Muscle layer of colon (tissue), 2 donors: ENCODE results near the gene CRELD1.
"Not testable (repeated sequence)": the region's sequence is repeated elsewhere in the genome, so short reads cannot be mapped to it uniquely, and the experiment has no call there.

ENCODE experiments used
- H3K27ac ChIP-seq: one replicate; pipeline ENCODE4 v1.7.0; 2013; ENCODE audit warnings: low read depth, mild to moderate bottlenecking, low read length, moderate library complexity
- H3K27me3 ChIP-seq, 2 donors: one replicate each; pipeline ENCODE4 v1.7.0; 2013; ENCODE audit warnings: low read length in 2 of 2, mild to moderate bottlenecking in 2 of 2; ENCODE audit not compliant: insufficient read depth in 2 of 2, control insufficient read depth in 1 of 2
- H3K36me3 ChIP-seq: one replicate; pipeline ENCODE4 v1.7.0; 2013; ENCODE audit warnings: mild to moderate bottlenecking, low read length; ENCODE audit not compliant: insufficient read depth
- H3K4me1 ChIP-seq: one replicate; pipeline ENCODE4 v1.7.0; 2013; ENCODE audit warnings: mild to moderate bottlenecking, low read length; ENCODE audit not compliant: insufficient read depth
- H3K4me3 ChIP-seq, 2 donors: one replicate each; pipeline ENCODE4 v1.7.0; 2013; ENCODE audit warnings: low read length in 2 of 2, low read depth in 1 of 2, mild to moderate bottlenecking in 1 of 2, moderate library complexity in 1 of 2
- H3K9ac ChIP-seq: one replicate; pipeline ENCODE4 v1.7.0; 2013; ENCODE audit warnings: low read length
- H3K9me3 ChIP-seq: one replicate; pipeline ENCODE4 v1.7.0; 2013; ENCODE audit warnings: mild to moderate bottlenecking, low read length
- donor health status: abdominal sarcoma.
- donor health status: Adenocarcinoma of cecum.

CRELD1 gene

GRCh38 chr3:9933561-9934234 is at the start of gene CRELD1:
TSS of gene CRELD1 (plus strand) at chr3:9933834. CDS start at chr3:9934439, 605 bp downstream.
- Histone ChIP-seq H3K36me3 (peaks cover 40% of the 10 kb centered on the region), H3K27ac (peak within 1 kb of the TSS; percentile 95), H3K9me3 (no peaks in the 10 kb centered on the region), H3K4me1 (peaks cover 17% of the 10 kb centered on the region), H3K4me3 (peak within 1 kb of the TSS; percentile 89 to 94), H3K9ac (peak within 1 kb of the TSS; percentile 78), H3K27me3 (no peaks in the 10 kb centered on the region)

DNA sequence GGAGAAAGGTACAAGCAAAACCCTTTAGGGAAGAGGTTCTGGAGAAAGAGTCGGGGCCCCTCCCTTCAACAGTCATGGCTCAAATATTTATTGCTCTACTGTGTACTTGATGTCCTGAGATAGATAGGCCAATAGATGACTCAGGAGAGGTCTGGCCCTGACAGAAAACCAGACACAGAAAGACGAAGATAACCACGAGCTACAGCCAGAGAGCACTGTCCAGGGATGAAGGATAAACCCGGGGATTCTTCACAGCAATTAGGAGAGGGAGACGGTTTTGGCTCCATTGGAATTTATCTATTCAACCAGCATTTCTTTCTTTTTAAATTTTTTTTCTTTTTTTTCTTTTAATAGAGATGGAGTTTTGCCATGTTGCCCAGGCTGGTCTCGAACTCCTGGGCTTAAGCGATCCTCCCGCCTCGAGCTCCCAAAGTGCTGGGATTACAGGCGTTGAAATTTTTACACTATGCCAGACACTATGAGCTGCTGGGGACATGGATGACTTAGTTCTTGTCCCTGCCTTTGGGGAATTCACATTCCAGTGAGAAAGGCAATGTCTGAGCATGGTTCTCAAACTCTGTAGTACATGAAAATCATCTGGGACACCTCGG is 49.0 kb upstream of the CRELD1 start:
- H3K4me3 ChIP-seq: no peak overlapping the region
- peaks cover under 1% of the 10 kb centered on the region for H3K4me1 ChIP-seq
- no peak overlapping the region for H3K27ac ChIP-seq
- H3K9me3 ChIP-seq: no peaks in the 10 kb centered on the region
- no peaks in the 10 kb centered on the region for H3K36me3 ChIP-seq
- no peaks in the 10 kb centered on the region for H3K27me3 ChIP-seq
- no peak overlapping the region for H3K9ac ChIP-seq

DNA sequence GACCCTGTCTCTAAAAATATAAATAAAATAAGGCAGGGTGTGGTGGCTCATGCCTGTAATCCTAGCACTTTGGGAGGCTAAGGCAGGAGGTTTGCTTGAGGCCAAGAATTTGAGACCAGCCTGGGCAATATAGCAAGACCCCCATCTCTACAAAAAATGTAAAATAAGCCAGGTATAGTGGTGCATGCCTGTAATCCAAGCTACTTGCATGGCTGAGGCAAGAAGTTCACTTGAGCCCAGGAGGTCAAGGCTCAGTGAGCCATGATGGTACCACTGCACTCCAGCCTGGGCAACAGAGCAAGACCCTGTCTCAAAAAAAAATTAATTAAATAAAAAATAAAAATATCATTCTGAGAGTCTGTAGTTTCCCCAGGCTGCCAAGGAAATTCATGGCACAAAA is 47.3 kb upstream of the CRELD1 start:
- no peaks in the 10 kb centered on the region for H3K27me3 ChIP-seq
- H3K36me3 ChIP-seq: no peaks in the 10 kb centered on the region
- no peaks in the 10 kb centered on the region for H3K9me3 ChIP-seq
- peaks cover 6% of the 10 kb centered on the region for H3K4me1 ChIP-seq
- H3K27ac ChIP-seq: no peak overlapping the region
- no peak overlapping the region for H3K4me3 ChIP-seq
- no peak overlapping the region for H3K9ac ChIP-seq

DNA sequence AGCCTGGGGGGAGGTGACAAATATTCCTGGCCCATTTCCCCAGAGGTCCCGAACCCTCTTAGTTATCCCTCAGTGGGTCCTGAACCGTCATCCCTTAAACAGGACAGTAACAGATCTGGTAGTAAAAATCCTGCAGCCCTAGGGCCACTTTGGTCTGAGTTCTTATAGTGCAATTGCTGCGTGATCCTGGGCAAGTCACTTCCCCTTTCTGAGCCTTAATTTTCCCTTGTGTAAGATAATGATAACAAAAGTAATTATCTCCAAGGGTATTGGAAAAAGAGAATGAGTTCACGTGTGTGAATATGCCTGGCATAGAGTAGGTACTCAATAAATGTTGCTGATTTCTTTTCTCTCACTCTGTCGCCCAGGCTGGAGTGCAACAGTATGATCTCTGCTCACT is 46.2 kb upstream of the CRELD1 start:
- Histone ChIP-seq H3K9ac (no peak overlapping the region), H3K27ac (no peak overlapping the region), H3K9me3 (no peaks in the 10 kb centered on the region), H3K27me3 (no peaks in the 10 kb centered on the region), H3K4me3 (no peak overlapping the region), H3K36me3 (no peaks in the 10 kb centered on the region), H3K4me1 (peaks cover 9% of the 10 kb centered on the region)

DNA sequence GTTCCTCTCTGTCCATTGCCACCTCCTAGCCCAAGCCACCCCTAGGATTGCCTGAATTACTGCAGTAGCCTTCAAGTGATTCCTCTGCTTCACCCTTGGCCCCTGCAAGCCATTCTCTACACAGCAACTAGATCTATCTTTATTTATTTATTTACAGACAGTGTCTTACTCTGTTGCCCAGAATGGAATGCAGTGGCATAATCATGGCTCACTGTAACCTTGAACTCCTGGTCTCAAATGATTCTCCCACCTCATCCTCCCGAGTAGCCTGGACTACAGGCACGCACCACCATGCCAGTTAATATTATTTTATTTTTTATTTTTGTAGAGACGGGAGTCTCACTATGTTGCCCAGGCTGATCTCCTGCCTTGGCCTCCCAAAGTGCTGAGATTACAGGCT is 45.1 kb upstream of the CRELD1 start:
- Histone ChIP-seq H3K27me3 (no peaks in the 10 kb centered on the region), H3K9ac (no peak overlapping the region), H3K4me3 (no peak overlapping the region), H3K27ac (no peak overlapping the region), H3K9me3 (no peaks in the 10 kb centered on the region), H3K4me1 (peaks cover 9% of the 10 kb centered on the region), H3K36me3 (peaks cover 9% of the 10 kb centered on the region)

DNA sequence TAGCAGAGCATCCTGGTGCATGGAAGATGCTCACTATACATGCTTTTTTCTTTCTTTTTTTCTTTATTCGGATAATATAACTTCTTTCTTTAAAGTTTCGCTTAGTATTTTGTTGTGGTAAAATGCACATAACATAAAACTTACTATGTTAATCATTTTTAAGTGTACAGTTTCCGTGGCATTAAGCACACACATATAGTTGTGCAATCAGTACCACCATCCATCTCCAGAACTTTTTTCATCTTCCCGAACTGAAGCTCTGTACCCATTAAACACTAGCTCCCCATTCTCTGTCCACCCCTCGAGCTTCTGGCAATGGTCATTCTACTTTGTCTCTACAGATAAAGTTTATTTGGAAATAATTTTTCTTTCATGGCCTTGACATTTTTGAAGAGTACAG is 44.2 kb upstream of the CRELD1 start:
- H3K9ac ChIP-seq: no peak overlapping the region
- no peak overlapping the region for H3K4me3 ChIP-seq
- H3K9me3 ChIP-seq: no peaks in the 10 kb centered on the region
- H3K27ac ChIP-seq: no peak overlapping the region
- H3K27me3 ChIP-seq: no peaks in the 10 kb centered on the region
- peaks cover 9% of the 10 kb centered on the region for H3K4me1 ChIP-seq
- H3K36me3 ChIP-seq: peaks cover 12% of the 10 kb centered on the region

DNA sequence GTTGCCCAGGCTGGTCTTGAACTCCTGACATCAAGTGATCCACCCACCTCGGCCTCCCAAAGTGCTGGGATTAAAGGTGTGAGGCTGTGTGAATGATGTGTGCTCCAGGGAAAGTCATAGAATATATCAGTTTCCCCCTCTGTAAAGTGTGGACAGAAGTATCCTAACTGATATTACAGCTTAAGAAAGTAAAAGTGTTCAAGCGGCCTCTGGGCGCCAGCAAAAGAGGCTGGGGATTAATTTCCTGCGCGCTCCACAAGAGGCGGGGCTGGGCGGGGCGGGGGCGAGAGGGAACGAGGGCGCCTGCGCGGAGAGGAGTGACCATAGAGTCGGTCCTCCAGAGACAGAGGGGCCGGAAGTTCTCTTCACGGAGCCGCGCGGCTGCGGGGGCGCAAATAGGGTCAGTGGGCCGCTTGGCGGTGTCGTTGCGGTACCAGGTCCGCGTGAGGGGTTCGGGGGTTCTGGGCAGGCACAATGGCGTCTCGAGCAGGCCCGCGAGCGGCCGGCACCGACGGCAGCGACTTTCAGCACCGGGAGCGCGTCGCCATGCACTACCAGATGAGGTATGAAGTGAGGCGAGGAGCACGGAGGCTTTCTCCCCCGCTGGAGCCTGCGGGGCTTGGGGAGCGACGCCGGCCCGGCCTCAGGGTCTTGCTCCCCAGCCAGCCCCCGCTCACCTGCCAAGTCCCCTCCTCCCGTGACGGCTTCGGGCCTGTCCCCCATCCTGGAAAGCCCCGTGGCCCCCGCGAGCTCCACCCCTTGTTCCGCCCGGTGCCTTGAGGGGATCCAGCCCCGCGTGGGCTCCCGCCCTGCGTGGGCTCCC is 43.2 kb upstream of the CRELD1 start, which contains the start of gene JAGN1:
TSS of gene JAGN1 (plus strand) at position 362 of the 823 bp plus-strand sequence. CDS start at position 475, 113 bp downstream.
- no peaks in the 10 kb centered on the region for H3K9me3 ChIP-seq
- no peaks in the 10 kb centered on the region for H3K27me3 ChIP-seq
- peaks cover 9% of the 10 kb centered on the region for H3K4me1 ChIP-seq
- H3K36me3 ChIP-seq: peaks cover 12% of the 10 kb centered on the region
- peak within 1 kb of the TSS; percentile 95 for H3K9ac ChIP-seq
- H3K4me3 ChIP-seq: peak within 1 kb of the TSS; percentile 85 to 86
- peak within 1 kb of the TSS; percentile 87 for H3K27ac ChIP-seq

- no peaks in the 10 kb centered on the region for H3K27me3 ChIP-seq
- H3K4me3 ChIP-seq: peak overlapping the region; percentile 85 to 86
- peak overlapping the region; percentile 87 for H3K27ac ChIP-seq
- peaks cover 12% of the 10 kb centered on the region for H3K36me3 ChIP-seq
- H3K9ac ChIP-seq: peak overlapping the region; percentile 95
- H3K4me1 ChIP-seq: peaks cover 9% of the 10 kb centered on the region
- no peaks in the 10 kb centered on the region for H3K9me3 ChIP-seq
Observed at GRCh38 chr3:9891072-9891622, 42.5 kb upstream of the CRELD1 start.

- peaks cover 17% of the 10 kb centered on the region for H3K4me1 ChIP-seq
Observed at GRCh38 chr3:9893739-9894138, 39.9 kb upstream of the CRELD1 start.

DNA sequence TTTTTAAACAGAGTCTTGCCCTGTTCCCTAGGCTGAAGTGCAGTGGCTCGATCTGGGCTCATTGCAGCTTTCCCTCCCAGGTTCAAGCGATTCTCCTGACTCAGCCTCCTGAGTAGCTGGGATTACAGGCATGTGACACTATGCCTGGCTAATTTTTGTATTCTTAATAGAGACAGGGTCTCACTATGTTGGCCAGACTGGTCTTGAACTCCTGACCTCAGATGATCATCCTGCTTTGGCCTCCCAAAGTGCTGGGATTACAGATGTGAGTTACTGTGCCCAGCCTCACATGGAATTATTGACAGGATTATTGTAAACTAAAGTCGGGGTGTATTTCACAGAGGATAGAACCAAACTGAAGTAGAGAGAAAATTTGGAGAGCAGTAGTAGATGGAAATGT is 37.9 kb upstream of the CRELD1 start:
- H3K9ac ChIP-seq, H3K27ac ChIP-seq, H3K9me3 ChIP-seq, H3K27me3 ChIP-seq, H3K4me3 ChIP-seq: not testable (repeated sequence)
- H3K4me1 ChIP-seq: peaks cover 11% of the 10 kb centered on the region
- H3K36me3 ChIP-seq: peaks cover 12% of the 10 kb centered on the region

More at GRCh38 chr3:9893739-9894138, 39.9 kb upstream of the CRELD1 start:
- no peak overlapping the region for H3K27ac ChIP-seq
- H3K9ac ChIP-seq: no peak overlapping the region
- no peaks in the 10 kb centered on the region for H3K27me3 ChIP-seq
- no peaks in the 10 kb centered on the region for H3K9me3 ChIP-seq
- no peak overlapping the region for H3K4me3 ChIP-seq
- H3K36me3 ChIP-seq: peaks cover 12% of the 10 kb centered on the region

GRCh38 chr3:9896755-9897407 is 36.8 kb upstream of the CRELD1 start:
- H3K4me3 ChIP-seq, H3K4me1 ChIP-seq, H3K27ac ChIP-seq, H3K9me3 ChIP-seq, H3K9ac ChIP-seq, H3K27me3 ChIP-seq: not testable (repeated sequence)
- H3K36me3 ChIP-seq: peaks cover 12% of the 10 kb centered on the region
